Measurements from ENCODE around the gene GP1BB. TPM values are rescaled to one million over a fixed set of nuclear protein-coding genes. Genes with fewer than 3 reads are reported as not detected.
A peak's percentile ranks its signal among the peaks of the same experiment; 100 is the strongest.

GP1BB gene
- total RNA-seq, 1 experiment from 2014 or later, result 30.2 TPM

DNA sequence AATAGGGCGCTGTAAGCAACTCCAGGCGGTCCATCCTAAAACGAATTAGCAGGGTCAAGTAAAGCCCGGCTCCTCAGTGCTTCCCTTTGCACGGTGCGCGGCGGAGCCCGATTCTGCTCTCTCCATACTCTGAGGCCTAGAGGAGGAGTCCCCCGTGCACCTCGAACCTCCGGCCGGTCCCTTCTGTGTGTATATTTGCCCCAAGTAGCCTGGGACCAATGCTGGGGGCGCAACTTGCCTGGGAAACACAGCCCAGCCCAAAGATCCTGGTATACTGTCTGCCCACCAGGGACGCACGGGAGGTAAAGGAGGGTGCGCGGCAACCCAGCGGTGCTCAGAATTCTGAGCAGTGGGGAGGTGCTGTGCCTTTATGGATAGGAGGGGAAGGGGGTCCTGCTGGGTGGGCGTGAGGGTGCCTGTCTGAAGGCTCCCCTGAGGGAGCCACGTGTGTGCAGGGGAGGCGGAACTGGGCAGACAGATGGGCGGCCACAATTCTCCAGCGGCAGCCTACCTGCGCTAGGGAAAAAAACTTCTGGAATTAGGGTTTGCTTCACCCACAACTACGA lies 32.5 kb downstream of the GP1BB start:
- DNase-seq (ENCODE audit: low read depth), result no peak

DNA sequence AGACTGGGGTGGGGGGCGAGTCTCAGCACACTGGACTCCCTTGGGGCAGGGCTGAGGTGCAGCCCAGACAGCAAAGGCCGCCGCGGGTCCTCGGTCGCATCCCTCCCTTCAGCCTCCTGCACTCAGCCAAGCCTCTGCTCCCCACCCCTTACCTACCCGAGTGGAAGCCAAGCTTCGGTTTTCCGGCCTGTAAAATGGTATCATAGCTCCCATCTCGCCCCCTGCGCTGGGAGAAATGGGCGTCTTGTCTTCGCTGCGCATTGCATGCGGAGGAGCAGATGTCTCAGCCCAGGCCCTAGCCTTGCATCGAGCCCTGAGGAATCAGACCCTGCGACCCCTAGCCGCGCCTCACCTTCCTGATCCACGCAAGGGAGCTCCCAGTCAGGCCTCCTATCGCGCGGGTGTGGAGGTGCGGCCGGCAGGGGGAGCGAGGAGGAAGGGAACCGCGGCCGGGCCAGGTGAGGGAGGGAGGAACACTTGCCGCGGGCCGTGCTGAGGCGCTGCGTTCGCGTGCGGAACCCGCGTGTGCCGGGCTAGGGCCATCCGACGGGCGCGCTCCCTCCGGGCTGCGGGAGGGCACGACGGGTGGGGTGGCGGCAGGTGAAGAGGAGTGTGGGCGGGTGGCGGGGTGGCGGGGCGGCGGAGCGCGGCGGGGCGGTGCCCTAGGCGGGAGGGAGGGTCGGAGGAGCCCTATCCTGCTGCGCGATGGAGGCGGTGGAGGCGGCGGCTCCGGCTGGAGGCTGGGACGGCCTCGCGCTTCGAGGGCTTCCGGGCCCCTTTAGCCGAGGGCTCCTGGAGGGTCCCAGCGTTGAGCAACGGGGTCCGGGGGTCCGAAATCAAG lies 33.2 kb downstream of the GP1BB start:
- DNase-seq (ENCODE audit: low read depth), result no peak

DNA sequence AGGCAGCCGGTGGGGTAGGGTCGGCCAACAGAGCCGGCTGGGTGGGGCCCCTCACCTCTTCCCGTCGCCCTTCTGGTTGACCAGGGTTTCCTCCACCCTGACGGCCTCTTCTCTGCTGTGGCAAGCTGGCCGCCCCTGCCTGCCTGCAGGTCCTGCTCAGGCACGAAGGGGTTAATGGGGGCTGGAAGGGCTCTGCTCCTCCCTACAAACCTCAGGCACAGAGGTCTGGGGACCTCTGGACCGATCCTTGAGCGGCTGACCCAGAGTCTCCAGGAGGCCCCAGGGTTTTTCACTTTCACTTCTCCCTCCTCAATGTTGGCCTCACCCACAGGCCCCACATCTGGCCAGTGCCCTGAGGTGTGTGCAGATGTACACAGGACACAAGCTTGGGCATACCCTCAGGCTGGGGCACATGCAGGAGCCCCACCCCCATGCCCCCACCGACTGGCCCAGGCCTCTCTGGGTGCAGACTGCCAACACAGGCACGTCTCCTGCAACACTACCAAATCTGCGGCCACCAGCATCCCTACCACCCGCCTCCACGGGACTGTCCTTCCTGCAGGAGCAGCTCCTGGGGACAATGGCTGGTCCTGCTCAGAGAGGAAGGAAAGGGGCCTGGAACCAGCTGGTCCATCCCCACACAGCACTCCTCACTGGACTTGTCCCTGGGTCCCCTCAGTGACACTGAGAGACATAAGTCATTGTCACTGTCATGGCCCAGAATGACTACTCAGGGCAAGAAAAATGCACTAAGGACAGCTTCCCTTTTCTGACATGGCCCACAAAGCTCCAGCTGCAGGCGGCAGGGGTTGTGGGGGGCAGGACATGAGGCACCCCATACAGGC lies 34.0 kb downstream of the GP1BB start:
- DNase-seq (ENCODE audit: low read depth), result no peak

DNA sequence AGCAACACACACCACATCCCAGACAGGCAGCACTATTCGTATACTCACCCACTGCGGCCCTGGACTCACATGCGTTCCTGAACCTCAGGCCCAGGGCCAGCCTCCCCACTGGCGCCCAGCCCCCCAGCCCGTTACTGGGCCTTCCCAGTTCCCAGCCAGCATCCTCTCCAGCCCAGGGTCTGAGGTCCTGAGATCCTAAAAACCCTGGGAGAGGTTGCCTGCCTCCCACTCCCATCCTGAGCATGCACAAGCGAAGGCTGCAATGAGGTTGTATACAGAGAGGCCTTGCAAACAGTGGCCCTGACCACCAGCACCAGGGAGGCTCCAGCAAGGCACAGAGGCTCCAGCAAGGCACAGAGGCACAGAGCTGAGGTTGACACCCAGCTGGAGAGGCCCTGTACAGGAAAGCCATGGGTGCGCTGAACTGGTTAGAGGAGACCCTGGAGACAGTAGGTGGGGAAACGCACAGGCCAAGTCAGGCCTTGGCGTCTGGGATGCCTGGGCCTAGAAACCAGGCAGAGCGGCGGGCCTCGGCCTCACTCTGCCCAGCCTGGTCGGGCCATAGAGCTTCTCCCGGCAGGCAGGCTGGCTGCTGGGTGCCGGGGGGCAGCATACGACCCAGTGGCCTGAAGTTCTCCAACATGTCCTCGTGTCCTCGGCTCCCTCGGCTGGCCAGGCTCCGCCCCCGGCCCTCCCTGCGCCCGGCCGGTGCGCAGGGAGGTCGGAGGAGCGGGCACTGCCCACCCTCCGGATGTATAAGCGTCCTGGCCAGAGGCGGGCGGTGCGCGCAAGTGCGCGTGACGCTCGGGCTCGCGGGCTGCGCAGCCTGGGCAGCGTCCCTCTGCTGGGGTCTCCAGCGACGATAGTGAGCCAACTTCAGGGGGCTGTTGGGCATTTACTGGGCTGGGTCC lies 34.9 kb downstream of the GP1BB start:
- no peak for DNase-seq (ENCODE audit: low read depth)

DNA sequence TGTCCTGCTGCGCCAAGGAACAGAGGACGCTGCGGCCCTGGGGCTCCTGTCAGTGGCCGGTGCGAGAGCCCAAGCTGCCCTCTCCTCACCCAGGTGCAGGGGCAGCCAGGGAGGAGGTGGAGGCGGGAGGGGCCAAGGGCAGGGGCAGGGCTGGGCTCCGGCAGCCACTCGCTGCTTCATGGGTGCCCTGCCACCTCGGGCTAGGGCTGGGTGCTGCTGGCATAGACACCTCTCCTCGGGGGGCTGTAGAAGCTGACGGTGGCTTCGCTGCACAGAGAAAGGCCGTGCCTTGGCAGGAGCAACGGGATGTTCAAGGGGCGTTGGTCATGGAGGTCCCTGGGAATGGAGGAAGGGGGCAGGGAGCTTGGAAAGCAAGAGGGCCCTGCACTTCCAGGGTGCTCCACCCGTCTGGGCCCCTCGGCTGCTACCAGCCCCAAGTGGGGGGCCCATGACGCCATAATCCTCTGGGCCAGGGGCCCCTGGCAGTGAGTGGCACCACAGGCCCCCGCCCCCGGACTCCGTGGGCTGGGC lies 35.6 kb downstream of the GP1BB start:
- no peak for DNase-seq (ENCODE audit: low read depth)

DNA sequence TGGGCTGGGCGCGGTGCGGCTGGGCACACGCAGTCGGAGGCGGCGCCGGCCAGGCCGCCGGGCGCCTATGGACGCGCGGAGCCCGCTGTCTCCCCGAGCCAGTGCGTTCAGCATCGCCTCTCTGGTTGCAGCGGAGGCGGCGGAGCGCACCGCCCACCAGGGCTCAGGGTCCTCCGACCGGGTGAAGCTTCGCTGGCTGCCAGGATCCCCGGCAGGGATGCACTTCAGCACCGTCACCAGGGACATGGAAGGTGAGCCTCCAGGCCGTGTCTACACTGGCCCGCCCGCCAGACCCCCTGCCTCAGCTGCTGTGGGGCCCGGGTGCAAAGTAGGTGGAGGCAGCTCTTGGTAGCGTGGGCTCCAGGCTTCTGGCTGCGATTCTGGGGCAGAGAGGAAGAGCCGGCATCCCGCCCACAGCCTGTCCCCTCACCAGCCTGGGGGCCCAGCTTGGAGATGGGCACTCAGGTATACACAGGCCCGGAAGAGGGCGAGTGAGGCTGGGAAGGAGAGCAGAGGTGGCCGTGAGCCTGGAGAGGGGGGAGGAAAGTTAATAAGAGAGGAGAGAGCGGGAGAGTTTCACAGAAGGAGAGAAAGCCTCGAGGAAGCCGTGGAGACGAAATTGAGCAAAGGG lies 36.2 kb downstream of the GP1BB start:
- no peak for DNase-seq (ENCODE audit: low read depth)

DNA sequence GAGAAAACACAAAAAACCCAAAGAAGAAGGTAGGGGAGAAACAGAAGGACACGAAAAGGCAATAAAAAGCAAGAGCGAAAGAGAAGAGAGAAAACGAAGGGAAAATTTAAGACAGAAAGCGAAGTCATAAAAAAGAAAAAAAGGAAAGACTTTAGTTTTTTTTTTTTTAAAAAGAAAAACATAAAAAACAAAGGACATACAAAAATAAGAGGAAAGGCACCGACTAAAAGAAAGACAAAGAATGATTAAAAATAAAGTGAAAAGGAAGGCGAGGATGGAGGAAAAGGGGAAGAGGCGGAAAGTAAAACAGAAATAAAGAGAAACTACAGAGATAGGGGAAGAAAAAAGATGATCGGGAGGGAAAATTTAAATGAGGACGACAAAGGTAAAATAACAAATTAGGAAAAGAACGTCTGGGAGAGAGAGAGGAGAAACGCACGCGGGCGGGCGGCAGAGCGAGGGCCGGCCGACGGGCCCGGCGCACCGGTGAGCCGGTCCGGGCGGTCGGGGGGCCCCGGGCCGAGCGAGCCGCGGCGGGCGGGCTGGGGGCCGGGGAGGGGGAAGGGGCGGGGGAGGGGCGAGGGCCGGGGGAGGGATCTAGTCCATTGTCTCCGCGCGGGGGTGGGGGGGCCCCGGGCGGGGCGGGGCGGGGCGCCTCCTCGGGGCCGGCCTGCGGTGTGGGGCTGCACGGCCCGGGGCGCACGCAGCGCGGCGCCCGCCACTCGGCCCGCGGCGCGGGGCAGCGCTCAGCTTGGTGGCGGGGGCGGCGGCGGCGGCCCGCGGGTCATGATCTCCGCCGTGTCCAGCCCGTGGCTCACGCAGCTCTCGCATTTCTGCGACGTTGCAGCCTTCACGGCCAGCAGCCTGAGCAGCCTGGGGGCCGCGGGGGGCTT lies 37.0 kb downstream of the GP1BB start, which contains the start of gene TBX1:
TSS of gene TBX1 (plus strand) at position 721 of the 893 bp plus-strand sequence. CDS start at position 787, 66 bp downstream.
- no peak for DNase-seq (ENCODE audit: low read depth)

DNA sequence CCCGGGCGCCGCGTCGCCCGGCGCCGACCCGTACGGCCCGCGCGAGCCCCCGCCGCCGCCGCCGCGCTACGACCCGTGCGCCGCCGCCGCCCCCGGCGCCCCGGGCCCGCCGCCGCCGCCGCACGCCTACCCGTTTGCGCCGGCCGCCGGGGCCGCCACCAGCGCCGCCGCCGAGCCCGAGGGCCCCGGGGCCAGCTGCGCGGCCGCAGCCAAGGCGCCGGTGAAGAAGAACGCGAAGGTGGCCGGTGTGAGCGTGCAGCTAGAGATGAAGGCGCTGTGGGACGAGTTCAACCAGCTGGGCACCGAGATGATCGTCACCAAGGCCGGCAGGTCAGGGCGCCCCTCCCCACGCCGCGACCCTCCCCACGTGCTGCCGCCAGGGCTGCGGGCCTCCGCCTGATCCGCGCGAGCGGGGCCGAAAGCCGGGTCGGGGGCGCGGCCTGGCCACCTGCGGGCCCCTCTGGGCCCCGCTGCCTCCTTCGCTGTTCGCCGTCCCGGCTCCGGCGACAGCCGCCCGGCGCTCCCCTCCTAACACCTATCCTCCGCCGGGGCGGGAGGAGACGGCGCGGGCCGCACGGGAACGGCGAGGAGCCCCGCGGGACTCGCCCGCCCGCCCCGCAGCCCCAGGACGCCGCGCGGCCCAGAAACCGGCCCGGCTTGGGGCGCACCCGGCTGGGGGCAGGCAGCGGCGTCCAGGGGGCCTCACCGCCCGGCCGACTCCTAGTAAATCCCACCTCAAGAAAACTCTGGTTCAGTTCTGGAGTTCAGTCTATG lies 37.8 kb downstream of the GP1BB start:
- DNase-seq (ENCODE audit: low read depth), result no peak

DNA sequence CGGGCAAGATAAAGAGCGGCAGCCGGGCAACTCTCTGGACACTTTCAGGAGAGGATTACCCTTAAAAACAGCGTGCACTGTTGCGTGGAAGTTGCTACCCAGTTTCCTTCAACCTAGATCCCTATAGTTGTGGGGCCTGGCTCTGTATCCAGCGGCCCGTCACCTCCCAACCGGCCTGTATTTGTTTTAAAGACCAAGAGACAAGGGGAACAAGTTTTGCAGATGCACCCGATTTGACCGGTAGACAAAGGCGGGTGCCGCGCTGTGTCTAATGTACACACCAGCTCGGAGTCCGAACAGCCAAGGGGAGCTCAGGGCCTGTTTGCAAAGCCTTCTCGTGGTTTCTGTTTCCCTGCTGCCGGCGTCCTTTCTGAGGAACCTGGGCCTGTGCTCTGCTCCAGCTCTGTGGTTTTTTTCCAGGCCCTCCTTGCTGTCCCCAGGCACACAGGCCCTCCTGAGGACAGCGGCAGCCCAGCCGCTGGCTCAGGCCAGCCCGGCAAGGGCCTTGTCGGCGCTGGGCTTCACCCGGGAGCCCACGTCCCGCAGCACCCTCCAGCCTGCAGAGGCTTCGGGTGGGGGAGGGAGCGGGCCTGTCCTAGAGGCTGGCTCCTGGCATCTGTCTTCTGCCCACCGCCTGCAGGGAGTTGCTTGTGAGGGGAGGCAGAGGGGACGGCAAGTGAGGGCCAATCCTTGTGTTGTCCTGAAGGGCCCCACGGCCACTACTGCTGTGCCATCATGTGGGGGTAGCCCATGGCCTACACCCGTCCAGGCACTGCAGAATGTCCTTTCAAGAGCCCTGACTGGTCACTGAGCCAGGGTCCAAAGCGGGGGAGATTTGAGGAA lies 38.6 kb downstream of the GP1BB start:
- DNase-seq (ENCODE audit: low read depth), result peak; percentile 59

DNA sequence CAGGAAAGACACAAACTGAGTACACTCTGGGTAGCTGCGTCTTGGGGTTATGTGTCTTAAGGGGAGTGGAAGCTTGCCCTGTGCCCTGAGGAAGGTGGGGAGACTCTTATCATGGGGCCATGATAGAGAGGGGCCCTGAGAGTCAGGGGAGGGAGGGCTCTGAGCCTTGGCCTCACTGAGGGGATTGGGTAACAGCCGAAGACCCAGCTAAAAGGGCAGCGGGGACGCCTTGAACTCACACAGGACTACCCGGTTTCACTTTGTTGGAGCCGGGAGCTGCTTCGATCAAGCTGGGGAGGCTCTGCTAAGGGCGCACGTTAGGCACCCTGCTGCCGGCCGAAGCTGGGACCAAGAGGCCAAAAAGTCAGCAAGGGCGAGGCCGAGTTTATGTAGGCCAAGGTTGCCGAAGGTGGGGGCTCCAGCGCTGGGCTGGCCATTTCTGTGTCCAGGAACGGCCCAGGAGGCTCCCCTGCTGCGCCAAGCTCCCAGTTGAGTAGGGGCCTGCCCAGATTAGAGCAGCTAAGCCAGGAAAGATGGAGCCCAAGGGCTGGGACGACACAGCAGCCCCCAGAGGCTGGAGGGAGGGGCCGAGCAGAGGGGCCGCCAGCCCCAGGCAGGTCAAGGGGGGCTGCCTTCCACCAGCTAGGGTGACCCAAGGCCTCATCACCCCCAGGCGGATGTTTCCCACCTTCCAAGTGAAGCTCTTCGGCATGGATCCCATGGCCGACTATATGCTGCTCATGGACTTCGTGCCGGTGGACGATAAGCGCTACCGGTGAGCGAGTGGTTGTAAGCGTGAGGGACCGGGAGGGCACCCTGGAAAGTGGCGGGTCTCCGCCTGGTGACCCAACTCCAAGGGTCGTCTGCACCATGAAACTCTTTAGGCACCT lies 39.5 kb downstream of the GP1BB start:
- no peak for DNase-seq (ENCODE audit: low read depth)

DNA sequence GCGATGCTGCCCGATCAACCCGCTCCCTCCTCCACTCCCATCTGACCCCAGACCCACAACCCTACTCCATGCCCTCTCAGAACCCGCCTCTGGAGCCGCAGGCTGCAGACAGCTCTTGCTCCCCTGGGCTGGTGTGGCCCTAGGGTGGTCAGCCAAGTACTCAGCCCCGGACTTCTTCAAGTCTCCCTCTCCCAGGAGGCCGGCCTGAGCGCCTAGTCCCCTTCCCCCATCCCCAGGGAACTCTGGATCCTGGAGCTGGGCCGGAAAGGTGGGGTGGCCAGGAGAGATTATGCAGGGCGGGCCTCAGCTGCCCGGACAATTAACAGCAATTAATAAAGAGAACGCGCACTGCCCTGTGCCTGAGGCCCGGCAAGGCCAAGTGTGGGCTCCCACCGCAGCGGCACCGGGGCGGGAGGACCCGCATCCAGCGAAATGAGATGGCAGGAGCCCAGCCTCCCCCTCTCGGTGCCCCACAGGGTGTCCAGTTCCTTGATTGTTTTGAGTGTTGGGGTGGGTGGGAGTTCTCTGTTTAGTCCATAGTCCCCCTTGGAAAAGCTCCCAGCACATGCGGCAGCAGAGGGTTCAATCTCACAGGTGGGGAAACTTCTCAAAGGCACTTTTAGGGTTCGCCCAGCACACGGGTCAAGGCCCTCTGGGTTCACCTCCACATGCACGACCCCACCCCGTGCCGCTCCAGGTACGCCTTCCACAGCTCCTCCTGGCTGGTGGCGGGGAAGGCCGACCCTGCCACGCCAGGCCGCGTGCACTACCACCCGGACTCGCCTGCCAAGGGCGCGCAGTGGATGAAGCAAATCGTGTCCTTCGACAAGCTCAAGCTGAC lies 40.3 kb downstream of the GP1BB start:
- no peak for DNase-seq (ENCODE audit: low read depth)

DNA sequence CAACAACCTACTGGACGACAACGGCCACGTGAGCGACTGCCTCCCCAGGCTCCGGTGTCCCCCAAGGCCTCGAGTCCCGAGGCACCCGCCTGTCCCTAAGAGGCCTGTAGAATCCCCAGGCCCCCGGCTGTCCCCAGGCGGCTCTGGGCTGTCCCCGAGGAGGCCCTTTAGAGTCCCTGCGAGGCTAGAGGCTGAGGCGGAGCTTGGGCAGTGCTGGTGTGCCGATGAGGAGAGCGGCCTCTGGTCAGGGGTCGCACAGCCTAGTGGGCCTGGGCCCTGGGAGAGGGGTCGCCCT lies 40.9 kb downstream of the GP1BB start:
- no peak for DNase-seq (ENCODE audit: low read depth)

DNA sequence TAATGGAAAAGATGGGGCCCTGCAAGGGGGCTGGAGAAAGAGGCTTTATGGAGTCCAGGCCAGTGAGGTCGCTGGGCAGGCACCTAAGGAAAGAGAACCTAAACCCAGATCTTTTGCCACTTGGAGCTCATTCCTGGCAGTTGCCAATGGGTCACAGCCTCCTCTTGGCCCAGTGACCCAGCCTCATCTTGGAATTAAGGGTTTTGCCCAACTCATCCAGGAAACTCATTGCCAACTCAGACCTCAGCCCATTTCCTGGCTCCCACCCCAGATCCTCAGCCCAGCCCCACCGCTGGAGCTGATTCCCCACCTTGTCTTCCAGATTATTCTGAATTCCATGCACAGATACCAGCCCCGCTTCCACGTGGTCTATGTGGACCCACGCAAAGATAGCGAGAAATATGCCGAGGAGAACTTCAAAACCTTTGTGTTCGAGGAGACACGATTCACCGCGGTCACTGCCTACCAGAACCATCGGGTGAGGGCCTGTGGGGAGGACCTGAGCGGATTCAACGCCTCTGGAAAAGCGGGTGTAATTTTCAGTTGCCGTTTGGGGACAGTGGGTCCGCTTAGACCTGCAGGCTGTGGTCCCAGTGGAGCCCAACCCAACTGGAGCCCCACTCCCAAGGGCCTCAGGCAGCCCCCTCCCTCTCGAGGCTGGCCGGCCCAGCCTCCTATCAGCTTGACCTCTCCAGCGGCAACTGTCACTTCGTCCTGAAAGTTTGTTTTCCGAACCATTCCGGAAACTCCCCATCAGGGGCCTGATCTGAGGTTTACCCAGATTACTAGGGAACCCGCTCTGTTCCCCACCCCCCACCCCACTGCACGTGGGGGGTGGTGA lies 41.5 kb downstream of the GP1BB start:
- DNase-seq (ENCODE audit: low read depth), result no peak

DNA sequence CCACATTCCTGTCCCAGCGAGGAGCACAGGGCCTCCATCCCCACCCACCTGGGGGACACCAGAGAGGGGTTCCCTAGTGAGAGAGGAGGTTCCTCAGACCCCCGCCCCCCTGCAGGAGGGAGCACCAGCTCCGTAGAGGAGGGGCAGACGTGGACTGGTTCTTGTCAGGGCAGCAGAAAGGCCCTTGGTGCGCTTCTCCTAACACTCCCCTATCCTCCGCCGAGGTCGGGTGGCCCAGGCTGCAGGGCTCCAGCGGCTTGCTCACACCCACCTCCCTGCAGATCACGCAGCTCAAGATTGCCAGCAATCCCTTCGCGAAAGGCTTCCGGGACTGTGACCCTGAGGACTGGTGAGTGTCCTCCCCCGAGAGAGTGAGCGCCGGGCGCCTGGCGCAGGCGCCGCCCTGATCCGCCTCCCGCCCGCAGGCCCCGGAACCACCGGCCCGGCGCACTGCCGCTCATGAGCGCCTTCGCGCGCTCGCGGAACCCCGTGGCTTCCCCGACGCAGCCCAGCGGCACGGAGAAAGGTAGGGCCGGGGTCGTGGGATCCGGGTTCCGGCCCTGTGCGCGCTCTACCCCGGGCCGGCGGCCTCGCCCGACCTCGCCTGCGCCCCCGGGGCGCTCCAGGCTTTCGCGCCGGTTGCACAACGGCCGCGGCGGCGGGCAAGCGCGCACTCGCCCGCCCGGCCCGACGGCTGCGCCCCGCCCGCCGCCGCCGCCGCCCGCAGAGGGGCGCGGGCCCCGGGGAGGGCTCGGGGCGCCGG lies 42.3 kb downstream of the GP1BB start:
- DNase-seq (ENCODE audit: low read depth), result no peak

DNA sequence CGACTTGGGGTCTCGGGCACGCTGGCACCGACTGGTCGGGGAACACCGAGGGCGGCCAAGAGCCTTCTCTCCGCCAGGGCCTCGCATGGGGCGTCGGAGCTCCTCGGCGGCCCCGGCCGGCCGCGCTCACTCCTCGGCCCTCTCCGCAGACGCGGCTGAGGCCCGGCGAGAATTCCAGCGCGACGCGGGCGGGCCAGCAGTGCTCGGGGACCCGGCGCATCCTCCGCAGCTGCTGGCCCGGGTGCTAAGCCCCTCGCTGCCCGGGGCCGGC lies 42.8 kb downstream of the GP1BB start:
- DNase-seq (ENCODE audit: low read depth), result no peak

Measured in LHCN-M2 (cell line).